GM13977 (cell line): Measurements from ENCODE around the gene CREG2.

Experiments used
- DNase-seq: peaks from one replicate; pipeline ENCODE4 v3.0.0; 2012; ENCODE audit warnings: low spot score
- CTCF ChIP-seq: IDR thresholded peaks from 2 replicates; pipeline ENCODE4 v1.5.1; 2012; ENCODE audit warnings: mild to moderate bottlenecking, control low read depth; ENCODE audit not compliant: insufficient read depth; ENCODE audit errors: extremely low read depth, missing control alignments
- in situ Hi-C: fragments of 300-500 bp; cut with MboI; formaldehyde crosslinking; loops from one replicate; pipeline ENCODE4 v1.12.0; 2022; ENCODE audit warnings: low sequenced_read_pairs, low pct_unique_long_range_greater_than_20kb, mixed read lengths, inconsistent platforms; ENCODE audit not compliant: unreplicated experiment

The CREG2 gene

GRCh38 chr2:101349893-101350662, 37.2 kb downstream of the CREG2 start:
- in situ Hi-C loops: loop anchor here (25.0 kb wide), 1 partner anchor 88 kb away; the partner anchor contains the start of gene CNOT11
- no peak for DNase-seq
- TF ChIP-seq CTCF: no peak

DNA sequence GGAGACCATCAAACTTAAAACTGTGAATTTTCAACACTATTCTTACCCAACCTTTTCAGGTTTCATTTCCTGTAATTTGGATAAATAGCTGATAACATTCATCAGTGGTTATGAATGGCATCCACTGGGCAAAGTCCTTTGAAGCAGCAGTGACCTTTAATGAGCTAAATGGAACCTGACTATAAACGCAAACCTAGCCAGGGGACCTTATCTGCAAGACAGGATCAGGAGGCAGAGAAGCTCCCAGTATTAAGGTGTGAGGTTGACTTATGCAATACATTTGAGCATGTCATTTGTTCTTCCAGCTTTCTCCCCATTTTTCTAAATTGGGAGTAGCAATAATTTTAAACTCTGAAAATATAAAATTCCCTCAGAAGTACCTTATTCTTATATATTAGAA, 38.4 kb downstream of the CREG2 start:
- DNase-seq: no peak
- no peak for TF ChIP-seq CTCF
- in situ Hi-C loops: no loop called here

DNA sequence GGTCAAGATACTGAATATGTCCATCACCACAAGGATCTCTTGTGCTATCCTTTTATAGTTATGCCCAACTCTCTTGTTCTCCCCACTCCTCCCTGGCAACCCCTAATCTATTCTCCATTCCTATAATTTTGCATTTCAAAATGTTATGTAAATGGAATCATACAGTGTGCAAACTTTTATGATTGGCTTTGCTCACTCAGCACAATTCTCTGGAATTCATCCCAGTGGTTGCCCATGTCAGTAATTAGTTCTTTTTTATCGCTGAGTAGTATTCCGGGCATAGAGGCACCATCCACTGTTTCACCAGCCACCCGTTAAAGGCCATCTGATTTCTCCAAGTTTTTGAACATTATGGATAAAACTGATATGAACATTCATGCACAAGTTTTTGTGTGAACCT, 40.4 kb downstream of the CREG2 start:
- DNase-seq: no peak
- in situ Hi-C loops: no loop called here
- no peak for TF ChIP-seq CTCF

- no peak for TF ChIP-seq CTCF
- in situ Hi-C loops: no loop called here
- no peak for DNase-seq
These were observed 43.2 kb downstream of the CREG2 start for GRCh38 chr2:101344137-101344536.

DNA sequence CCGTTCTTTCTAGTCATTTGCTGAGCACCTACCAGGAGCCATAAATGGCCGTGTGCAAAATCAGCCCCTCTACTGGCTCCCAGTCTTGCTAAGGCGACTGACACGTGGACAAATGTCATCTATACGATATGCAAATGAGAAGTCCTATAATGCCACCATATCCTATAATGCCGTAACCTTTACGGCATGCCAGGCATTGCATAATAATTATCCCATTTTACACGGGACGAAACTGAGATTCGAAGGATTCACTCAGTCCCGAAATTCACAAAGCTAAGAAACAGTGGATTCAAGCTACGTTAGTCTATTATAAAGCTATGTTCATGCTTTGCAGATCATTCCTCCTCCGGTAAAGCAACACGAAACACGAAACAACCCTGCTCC, 44.7 kb downstream of the CREG2 start:
- no peak for TF ChIP-seq CTCF
- in situ Hi-C loops: no loop called here
- DNase-seq: no peak

- in situ Hi-C loops: no loop called here
- DNase-seq: peak; percentile 77
- peak; percentile 82 for TF ChIP-seq CTCF
These were observed 45.2 kb downstream of the CREG2 start for GRCh38 chr2:101341901-101342624.
